Left lung (tissue), 10 donors: Measurements from ENCODE around the gene FGF7. TPM values are rescaled to one million over a fixed set of nuclear protein-coding genes. Genes with fewer than 3 reads are reported as not detected.

ENCODE experiments used
- ATAC-seq: fragments of 200-7000 bp; cut with Tn5 transposase; one replicate; pipeline ENCODE4 v1.9.1; 2020; ENCODE audit warnings: moderate library complexity
- DNase-seq, 4 donors: peaks; one replicate each; pipeline ENCODE4 v3.0.0-alpha.2; 2013 to 2020
- H3K27ac ChIP-seq, 2 donors: fragments of 200-600 bp; sonication (generic) in 1 of 2; one replicate each; pipeline versions ENCODE4 v1.5.0 to v1.8.0; 2020 to 2021
- H3K27me3 ChIP-seq, 2 donors: fragments of 200-600 bp; sonication (generic) in 1 of 2; one replicate each; pipeline versions ENCODE4 v1.5.0 to v1.8.0; 2020 to 2021
- H3K36me3 ChIP-seq, 2 donors: fragments of 200-600 bp; sonication (generic) in 1 of 2; one replicate each; pipeline versions ENCODE4 v1.5.0 to v1.8.0; 2020 to 2021
- H3K4me1 ChIP-seq, 2 donors: fragments of 200-600 bp; one replicate each; pipeline ENCODE4 v1.8.0; 2021
- H3K4me3 ChIP-seq, 2 donors: fragments of 200-600 bp; sonication (generic) in 1 of 2; one replicate each; pipeline versions ENCODE4 v1.5.0 to v1.8.0; 2020 to 2021; ENCODE audit warnings: mild to moderate bottlenecking in 1 of 2
- H3K9me3 ChIP-seq, 2 donors: fragments of 200-600 bp; sonication (generic) in 1 of 2; one replicate each; pipeline versions ENCODE4 v1.5.0 to v1.8.0; 2020 to 2021
- CTCF ChIP-seq, 2 donors: fragments of 200-600 bp; sonication (generic) in 1 of 2; IDR thresholded peaks; one replicate each; pipeline versions ENCODE4 v1.5.0 to v1.8.0; 2021; ENCODE audit warnings: antibody characterized with exemption in 2 of 2
- intact Hi-C, 2 donors: fragments of 100-400 bp; cut with DNase I; formaldehyde crosslinking; loops; one replicate each; pipeline versions ENCODE4 v1.11.2 to v1.14.2; 2022
- polyA plus RNA-seq, 6 donors: library from polyadenylated mRNA; unstranded; fragments of 120-200 nt; gene quantifications; one replicate each; pipeline ENCODE4 v1.2.1, GENCODE V29; 2013; ENCODE audit not compliant: insufficient read length in 6 of 6
- total RNA-seq, 2 donors: library from RNA; stranded (reverse); fragmentation: NEBNext Ultra II Directional; extraction: Animal tissue kit (Norgen Biotek cat#: 25700); gene quantifications; one replicate each; pipeline ENCODE4 v1.2.1, GENCODE V29; 2021
- donor health status: DM: no; HTN: yes; CAD: no.
- donor health status: DM: no; HTN: no; CAD: no.

FGF7 gene
- total and polyA plus RNA-seq, 8 donors, result 14.4 to 31.8 (median 21.4) TPM

GRCh38 chr15:49530092-49530491 lies 107.0 kb downstream of the FGF7 start:
- Histone ChIP-seq H3K9me3 (peaks cover 0 to 21% of the 10 kb centered on the region in 2 donors), H3K27me3 (no peaks in the 10 kb centered on the region), H3K27ac (no peak overlapping the region), H3K36me3 (no peaks in the 10 kb centered on the region), H3K4me1 (no peaks in the 10 kb centered on the region), H3K4me3 (no peak overlapping the region)
- ATAC-seq (no peak), DNase-seq (no peak)
- intact Hi-C loops, result no loop called here
- TF ChIP-seq CTCF (IDR thresholded peaks at IDR 0.05), result no peak

Other genes with a start within 250 kb of the FGF7 start
- 1 to 10 TPM; 2.3 to 2.8 TPM for gene FAM227B, start 197.6 kb downstream of the FGF7 start, total RNA-seq
- gene FAM227B, start 197.6 kb downstream of the FGF7 start, polyA plus RNA-seq, result 10 to 100 TPM; 11.9 to 17.2 (median 14.7) TPM
- 10 to 100 TPM; 21.5 to 27.3 TPM for gene DTWD1, start 197.8 kb downstream of the FGF7 start, total RNA-seq
- 10 to 100 TPM; 45.5 to 53.4 (median 47.1) TPM for gene DTWD1, start 197.8 kb downstream of the FGF7 start, polyA plus RNA-seq